Activated CD8-positive, alpha-beta memory T cell treated with anti-CD3 and anti-CD28 coated beads, Interleukin-2, amount 50 U/mL, for 1 hour (primary cell): ENCODE data around the gene DONSON.

Source experiments
- DNase-seq: peaks from one replicate; pipeline ENCODE4 v3.0.0-alpha.2; 2020; ENCODE audit errors: extremely low read depth

Gene DONSON

GRCh38 chr21:33562389-33562788 lies 26.1 kb downstream of the DONSON start:
- no peak for DNase-seq

GRCh38 chr21:33561373-33561772 lies 27.1 kb downstream of the DONSON start:
- DNase-seq: no peak

GRCh38 chr21:33560965-33561364 lies 27.5 kb downstream of the DONSON start:
- DNase-seq: no peak

GRCh38 chr21:33559813-33560212 lies 28.7 kb downstream of the DONSON start:
- DNase-seq: no peak

- DNase-seq: no peak
Observed at GRCh38 chr21:33558777-33559421, 29.6 kb downstream of the DONSON start.

- no peak for DNase-seq
Observed at GRCh38 chr21:33557447-33557846, 31.0 kb downstream of the DONSON start.

- no peak for DNase-seq
Observed at GRCh38 chr21:33554982-33555344, 33.5 kb downstream of the DONSON start.

GRCh38 chr21:33554236-33554981 lies 34.1 kb downstream of the DONSON start:
- DNase-seq: no peak

GRCh38 chr21:33552999-33553598 lies 35.4 kb downstream of the DONSON start:
- no peak for DNase-seq

GRCh38 chr21:33552093-33552998 lies 36.1 kb downstream of the DONSON start:
- no peak for DNase-seq

GRCh38 chr21:33551664-33552063 lies 36.8 kb downstream of the DONSON start:
- DNase-seq: no peak

GRCh38 chr21:33550772-33551660 lies 37.5 kb downstream of the DONSON start:
- DNase-seq: no peak

GRCh38 chr21:33549848-33550771 lies 38.4 kb downstream of the DONSON start:
- no peak for DNase-seq

- no peak for DNase-seq
Observed at GRCh38 chr21:33546086-33546485, 42.4 kb downstream of the DONSON start.

GRCh38 chr21:33544451-33545195 lies 43.9 kb downstream of the DONSON start:
- DNase-seq: no peak

GRCh38 chr21:33543505-33544129 lies 44.9 kb downstream of the DONSON start:
- peak; percentile 9 for DNase-seq

GRCh38 chr21:33542640-33543504 lies 45.6 kb downstream of the DONSON start, which contains the start of gene SON:
TSS of gene SON (plus strand) at chr21:33543038. CDS start at chr21:33543093, 55 bp downstream.
- DNase-seq: peak; percentile 93
